Endothelial cell of umbilical vein (primary cell): Measurements from ENCODE around the gene EEF1AKMT2. TPM values are rescaled to one million over a fixed set of nuclear protein-coding genes. Genes with fewer than 3 reads are reported as not detected.
A peak's percentile ranks its signal among the peaks of the same experiment; 100 is the strongest.

Source experiments
- BruUV-seq: library from RNA; stranded (reverse); fragments of 400-500 nt; replicated peaks from 2 replicates; lab custom pipeline; 2021; lab: Mats Ljungman, UMichigan
- CTCF ChIA-PET: fragments of 300-600, 350-600 bp; sonication (Branson Sonifier 250); formaldehyde crosslinking; loops from one replicate; lab custom pipeline; 2021; ENCODE audit warnings: antibody characterized with exemption, inconsistent platforms; lab: Charles Lee
- POLR2A ChIA-PET: fragments of 300-600, 350-600 bp; sonication (Branson Sonifier 250); formaldehyde crosslinking; loops from one replicate; lab custom pipeline; 2021; ENCODE audit warnings: antibody characterized with exemption, inconsistent platforms; lab: Charles Lee
- DNase-seq: peaks from one replicate; pipeline ENCODE4 v3.0.0-alpha.2; 2011; ENCODE audit warnings: low read depth, low spot score
- FAIRE-seq: peaks from 2 replicates; lab custom pipeline; 2011; peaks lifted over from hg19 to GRCh38; lab: Jason Lieb, UNC
- H2AFZ ChIP-seq: 2 replicates; pipeline ENCODE4 v1.6.0; 2012; ENCODE audit warnings: low read depth, low read length, control low read depth, inconsistent platforms
- H3K27ac ChIP-seq: 2 replicates; pipeline ENCODE4 v1.5.1; 2011; ENCODE audit warnings: low read depth, mild to moderate bottlenecking, control low read depth, low read length, moderate library complexity; ENCODE audit not compliant: insufficient read depth
- H3K27me3 ChIP-seq, 2 experiments: 2 replicates each; pipeline versions ENCODE4 v1.6.0 to v1.6.1; 2011; ENCODE audit warnings: low read length in 2 of 2, mixed read lengths in 1 of 2; ENCODE audit not compliant: control insufficient read depth in 2 of 2, insufficient read depth in 2 of 2
- H3K36me3 ChIP-seq, 2 experiments: 2 replicates in 1 of 2; 3 replicates in 1 of 2; pipeline ENCODE4 v1.5.1; 2011; ENCODE audit warnings: low read length in 2 of 2, mild to moderate bottlenecking in 1 of 2, moderate library complexity in 1 of 2; ENCODE audit not compliant: control insufficient read depth in 2 of 2, insufficient read depth in 2 of 2; ENCODE audit errors: extremely low read depth in 1 of 2
- H3K4me1 ChIP-seq: 3 replicates; pipeline ENCODE4 v1.5.1; 2011; ENCODE audit warnings: mild to moderate bottlenecking, low read length; ENCODE audit not compliant: control insufficient read depth, insufficient read depth; ENCODE audit errors: extremely low read depth
- H3K4me2 ChIP-seq: 2 replicates; pipeline ENCODE4 v1.6.1; 2011; ENCODE audit warnings: low read length, control low read depth, mixed read lengths; ENCODE audit not compliant: insufficient read depth
- H3K4me3 ChIP-seq, 3 experiments: fragments of 200-600 bp in 1 of 3; sonication (generic), shearing (Covaris generic) in 1 of 3; replicated peaks in 1 of 3; 2 replicates each; pipeline ENCODE4 v1.5.1; 2011 to 2016; ENCODE audit warnings: control low read depth in 3 of 3, low read length in 3 of 3, mild to moderate bottlenecking in 2 of 3, inconsistent platforms in 1 of 3, low read depth in 1 of 3, moderate library complexity in 1 of 3; ENCODE audit not compliant: insufficient read depth in 1 of 3
- H3K79me2 ChIP-seq: 2 replicates; pipeline ENCODE4 v1.6.0; 2012; ENCODE audit warnings: low read length, inconsistent platforms; ENCODE audit not compliant: control insufficient read depth, insufficient read depth
- H3K9ac ChIP-seq: replicated peaks from 2 replicates; pipeline ENCODE3; 2011; ENCODE audit warnings: low read length, control low read depth; ENCODE audit not compliant: insufficient read depth; ENCODE audit errors: extremely low read depth
- H3K9me1 ChIP-seq: replicated peaks from 3 replicates; pipeline ENCODE4 v1.6.0; 2011; ENCODE audit warnings: mild to moderate bottlenecking, low read length; ENCODE audit not compliant: control insufficient read depth, insufficient read depth; ENCODE audit errors: extremely low read depth
- H3K9me3 ChIP-seq: replicated peaks from 2 replicates; pipeline ENCODE4 v1.5.1; 2012; ENCODE audit warnings: low read length, inconsistent platforms; ENCODE audit not compliant: control insufficient read depth, insufficient read depth
- H4K20me1 ChIP-seq: replicated peaks from 2 replicates; pipeline ENCODE3; 2011; ENCODE audit warnings: mild to moderate bottlenecking, low read length; ENCODE audit not compliant: control insufficient read depth, insufficient read depth; ENCODE audit errors: extremely low read depth
- CTCF ChIP-seq, 2 donors: IDR thresholded peaks; 1 replicate in 1 of 2; 2 replicates in 1 of 2; pipeline ENCODE4 v1.5.1; 2011; ENCODE audit warnings: low read length in 2 of 2, mild to moderate bottlenecking in 2 of 2, moderate library complexity in 2 of 2, control low read depth in 1 of 2, inconsistent platforms in 1 of 2, low read depth in 1 of 2; ENCODE audit not compliant: insufficient read depth in 1 of 2; ENCODE audit errors: extremely low read depth in 1 of 2
- EZH2 ChIP-seq: IDR thresholded peaks from 2 replicates; pipeline ENCODE4 v1.6.1; 2012; ENCODE audit warnings: borderline replicate concordance, low read depth, mild to moderate bottlenecking, moderate library complexity, low read length, inconsistent platforms; ENCODE audit not compliant: severe bottlenecking
- FOS ChIP-seq: IDR thresholded peaks from 2 replicates; pipeline ENCODE4 v1.6.1; 2011; ENCODE audit warnings: mild to moderate bottlenecking, low read length, moderate library complexity, borderline replicate concordance; ENCODE audit not compliant: insufficient read depth
- GATA2 ChIP-seq: IDR thresholded peaks from 2 replicates; pipeline ENCODE4 v1.7.0; 2011; ENCODE audit warnings: low read depth, mild to moderate bottlenecking, moderate library complexity, mixed read lengths, low read length; ENCODE audit not compliant: insufficient read length, insufficient read depth
- JUN ChIP-seq: IDR thresholded peaks from 2 replicates; pipeline ENCODE4 v1.6.1; 2011; ENCODE audit warnings: borderline replicate concordance, low read depth; ENCODE audit not compliant: insufficient read length, insufficient read depth
- MAX ChIP-seq: IDR thresholded peaks from 2 replicates; pipeline ENCODE4 v1.6.1; 2011; ENCODE audit not compliant: insufficient read depth, insufficient read length
- MYC ChIP-seq: IDR thresholded peaks from one replicate; pipeline ENCODE4 v1.6.1; 2011; ENCODE audit warnings: mild to moderate bottlenecking, low read depth, low read length
- POLR2A ChIP-seq: IDR thresholded peaks from 2 replicates; pipeline ENCODE4 v1.6.1; 2012; ENCODE audit warnings: low read depth, mild to moderate bottlenecking, control low read depth, low read length
- POLR2AphosphoS5 ChIP-seq: IDR thresholded peaks from 2 replicates; pipeline ENCODE4 v1.6.1; 2012; ENCODE audit warnings: low read depth, mild to moderate bottlenecking, control low read depth, low read length, moderate library complexity; ENCODE audit not compliant: insufficient read depth
- dilution Hi-C: fragments of 300-500 bp; cut with MboI; formaldehyde crosslinking; loops from one replicate; pipeline ENCODE4 v1.15.0; 2019; ENCODE audit warnings: low sequenced_read_pairs; ENCODE audit not compliant: extremely low pct_ligation_motif_present
- intact Hi-C: fragments of 100-400 bp; cut with micrococcal nuclease; formaldehyde crosslinking; loops from one replicate; pipeline ENCODE4 v1.10.0; 2022
- polyA plus RNA-seq, 4 experiments: library from polyadenylated mRNA; depleted of rRNA in 3 of 4; stranded (reverse) in 3 of 4; unstranded in 1 of 4; fragments of >200 nt; gene quantifications; 2 replicates each; pipeline versions ENCODE4 v1.2.1 to v1.2.3, GENCODE V29; 2011 to 2012; ENCODE audit warnings: missing spikeins in 1 of 4
- total RNA-seq: library from RNA; stranded (reverse); gene quantifications from 2 replicates; pipeline ENCODE4 v1.2.3, GENCODE V29; 2021

EEF1AKMT2 gene
- total and polyA plus RNA-seq, 2 donors (not counting 3 experiments of a cell fraction or from before 2014, with no cell fraction given), result 8.5 to 21.3 TPM

GRCh38 chr10:124722798-124723783, 68.6 kb downstream of the EEF1AKMT2 start:
- Histone ChIP-seq H4K20me1 (no peaks in the 10 kb centered on the region), H3K36me3 (no peaks in the 10 kb centered on the region), H3K79me2 (no peaks in the 10 kb centered on the region), H3K9me1 (no peaks in the 10 kb centered on the region), H3K27ac (no peak overlapping the region), H3K27me3 (no peaks in the 10 kb centered on the region), H3K9ac (no peak overlapping the region), H3K9me3 (no peaks in the 10 kb centered on the region), H2AFZ (no peak overlapping the region), H3K4me3 (no peak overlapping the region), H3K4me1 (peaks cover 26% of the 10 kb centered on the region), H3K4me2 (no peak overlapping the region)
- no TSS peak for BruUV-seq
- dilution Hi-C loops (no loop called here), intact Hi-C loops (no loop called here)
- FAIRE-seq (peak; percentile 65), DNase-seq (peak; percentile 49)
- ChIA-PET CTCF (interaction anchor here (0.6 to 3.9 kb wide), 3 partner anchors 18 to 193 kb away, joined by 3 to 23 read pairs (median 7); no protein-coding TSS in a partner anchor), POLR2A (no interaction called here)
- no peak for TF ChIP-seq MYC
- no peak for TF ChIP-seq CTCF (IDR thresholded peaks at IDR 0.05; ENCODE audit: extremely low read depth in 1 of 2, insufficient read depth in 1 of 2, low read depth in 1 of 2, low read length in 2 of 2)
- TF ChIP-seq JUN, result no peak
- no peak for TF ChIP-seq POLR2AphosphoS5
- no peak for TF ChIP-seq FOS
- TF ChIP-seq POLR2A, result no peak
- TF ChIP-seq EZH2, result no peak
- no peak for TF ChIP-seq MAX
- TF ChIP-seq GATA2, result no peak
